ENCODE data around the gene BDNF. TPM values are rescaled to one million over a fixed set of nuclear protein-coding genes. Genes with fewer than 3 reads are reported as not detected.

The BDNF gene
- total RNA-seq, 2 experiments from 2014 or later = not detected

DNA sequence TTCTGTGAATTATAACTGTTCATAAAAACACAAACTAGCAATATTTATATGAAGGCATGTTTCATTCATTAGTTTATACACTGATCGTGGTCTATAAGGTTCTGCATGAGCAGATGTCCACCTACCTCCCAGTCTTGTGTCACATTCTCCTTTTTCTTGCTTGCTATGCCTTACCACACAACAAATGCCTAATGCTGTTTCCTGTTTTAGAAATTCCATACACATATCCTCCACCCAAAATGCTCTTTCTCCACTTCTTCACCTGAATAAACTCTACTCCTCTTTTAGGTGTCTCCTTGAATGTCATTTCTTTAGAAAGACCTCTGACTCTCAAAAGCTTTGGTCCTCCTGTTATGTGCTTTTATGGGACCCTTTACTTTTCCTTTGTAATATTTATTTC, 88.9 kb downstream of the BDNF start:
- TF ChIP-seq, protein P1, sequence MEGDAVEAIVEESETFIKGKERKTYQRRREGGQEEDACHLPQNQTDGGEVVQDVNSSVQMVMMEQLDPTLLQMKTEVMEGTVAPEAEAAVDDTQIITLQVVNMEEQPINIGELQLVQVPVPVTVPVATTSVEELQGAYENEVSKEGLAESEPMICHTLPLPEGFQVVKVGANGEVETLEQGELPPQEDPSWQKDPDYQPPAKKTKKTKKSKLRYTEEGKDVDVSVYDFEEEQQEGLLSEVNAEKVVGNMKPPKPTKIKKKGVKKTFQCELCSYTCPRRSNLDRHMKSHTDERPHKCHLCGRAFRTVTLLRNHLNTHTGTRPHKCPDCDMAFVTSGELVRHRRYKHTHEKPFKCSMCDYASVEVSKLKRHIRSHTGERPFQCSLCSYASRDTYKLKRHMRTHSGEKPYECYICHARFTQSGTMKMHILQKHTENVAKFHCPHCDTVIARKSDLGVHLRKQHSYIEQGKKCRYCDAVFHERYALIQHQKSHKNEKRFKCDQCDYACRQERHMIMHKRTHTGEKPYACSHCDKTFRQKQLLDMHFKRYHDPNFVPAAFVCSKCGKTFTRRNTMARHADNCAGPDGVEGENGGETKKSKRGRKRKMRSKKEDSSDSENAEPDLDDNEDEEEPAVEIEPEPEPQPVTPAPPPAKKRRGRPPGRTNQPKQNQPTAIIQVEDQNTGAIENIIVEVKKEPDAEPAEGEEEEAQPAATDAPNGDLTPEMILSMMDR (conservative IDR thresholded peaks at IDR 0.05; ENCODE audit: low read length) = no peak
- TF ChIP-seq EZH2phosphoT487 (IDR thresholded peaks at IDR 0.05; ENCODE audit: borderline replicate concordance, low read depth, low read length) = no peak
- no peaks in the 10 kb centered on the region for H4K20me1 ChIP-seq (ENCODE audit: insufficient read depth, low read length)
- no peak overlapping the region for H2AFZ ChIP-seq (ENCODE audit: low read length)
- BruUV-seq (replicated peaks) = no TSS peak
- H3K9me2 ChIP-seq (ENCODE audit: insufficient read depth, low read length) = no peaks in the 10 kb centered on the region
- no peak overlapping the region for H3K4me2 ChIP-seq (ENCODE audit: low read length)
- CTCF ChIA-PET (ENCODE audit: unreplicated experiment) = no interaction called here
- POLR2A ChIA-PET = interaction anchor here (1.0 kb wide), 1 partner anchor 32 kb away, joined by 4 read pairs; no protein-coding TSS in a partner anchor
- no peaks in the 10 kb centered on the region for H3K9me3 ChIP-seq (ENCODE audit: low read length)
- H3K79me2 ChIP-seq (ENCODE audit: insufficient read depth, low read depth, low read length) = no peaks in the 10 kb centered on the region
- intact Hi-C loops (cut with micrococcal nuclease; ENCODE audit: unreplicated experiment) = no loop called here
- no peaks in the 10 kb centered on the region for H3K36me3 ChIP-seq (ENCODE audit: insufficient read depth, low read length)
- H3K4me3 ChIP-seq (ENCODE audit: low read depth, low read length, poor library complexity, severe bottlenecking) = no peak overlapping the region
- no peaks in the 10 kb centered on the region for H3K4me1 ChIP-seq (ENCODE audit: insufficient read depth, low read length, poor library complexity, severe bottlenecking)
- DNase-seq (ENCODE audit: low spot score) = no peak
- no peak overlapping the region for H3K27ac ChIP-seq (ENCODE audit: low read depth, low read length, poor library complexity, severe bottlenecking)

DNA sequence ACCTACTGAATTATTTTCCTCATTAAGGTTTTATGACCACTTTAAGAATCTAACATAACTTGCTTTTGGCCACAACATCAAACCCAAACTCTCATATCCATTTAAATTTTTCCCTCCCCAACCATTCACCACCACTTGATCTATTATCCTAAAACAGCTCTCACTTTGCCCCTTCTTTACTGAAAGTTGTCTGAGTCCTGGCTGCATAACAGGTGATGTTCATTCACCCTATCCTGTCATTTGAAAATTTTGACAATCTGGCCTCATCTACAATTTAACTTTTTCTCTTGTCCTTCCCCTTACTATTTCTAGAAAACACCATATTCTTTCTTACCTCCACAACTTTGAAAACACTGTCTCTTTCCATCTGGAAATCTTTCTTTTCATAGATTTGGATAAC, 89.3 kb downstream of the BDNF start:
- H3K4me1 ChIP-seq (ENCODE audit: insufficient read depth, low read length, poor library complexity, severe bottlenecking) = peaks cover 1% of the 10 kb centered on the region
- H3K79me2 ChIP-seq (ENCODE audit: insufficient read depth, low read depth, low read length) = no peaks in the 10 kb centered on the region
- no peak for DNase-seq (ENCODE audit: low spot score)
- H3K27ac ChIP-seq (ENCODE audit: low read depth, low read length, poor library complexity, severe bottlenecking) = no peak overlapping the region
- H4K20me1 ChIP-seq (ENCODE audit: insufficient read depth, low read length) = no peaks in the 10 kb centered on the region
- no peak overlapping the region for H3K4me2 ChIP-seq (ENCODE audit: low read length)
- BruUV-seq (replicated peaks) = no TSS peak
- no peaks in the 10 kb centered on the region for H3K36me3 ChIP-seq (ENCODE audit: insufficient read depth, low read length)
- CTCF ChIA-PET (ENCODE audit: unreplicated experiment) = no interaction called here
- H3K9me3 ChIP-seq (ENCODE audit: low read length) = no peaks in the 10 kb centered on the region
- POLR2A ChIA-PET = interaction anchor here (1.4 kb wide), 1 partner anchor 10 kb away, joined by 3 read pairs; no protein-coding TSS in a partner anchor
- TF ChIP-seq EZH2phosphoT487 (IDR thresholded peaks at IDR 0.05; ENCODE audit: borderline replicate concordance, low read depth, low read length) = no peak
- TF ChIP-seq, protein P1 (conservative IDR thresholded peaks at IDR 0.05; ENCODE audit: low read length) = no peak
- intact Hi-C loops (cut with micrococcal nuclease; ENCODE audit: unreplicated experiment) = no loop called here
- no peaks in the 10 kb centered on the region for H3K9me2 ChIP-seq (ENCODE audit: insufficient read depth, low read length)
- no peak overlapping the region for H3K4me3 ChIP-seq (ENCODE audit: low read depth, low read length, poor library complexity, severe bottlenecking)
- no peak overlapping the region for H2AFZ ChIP-seq (ENCODE audit: low read length)

DNA sequence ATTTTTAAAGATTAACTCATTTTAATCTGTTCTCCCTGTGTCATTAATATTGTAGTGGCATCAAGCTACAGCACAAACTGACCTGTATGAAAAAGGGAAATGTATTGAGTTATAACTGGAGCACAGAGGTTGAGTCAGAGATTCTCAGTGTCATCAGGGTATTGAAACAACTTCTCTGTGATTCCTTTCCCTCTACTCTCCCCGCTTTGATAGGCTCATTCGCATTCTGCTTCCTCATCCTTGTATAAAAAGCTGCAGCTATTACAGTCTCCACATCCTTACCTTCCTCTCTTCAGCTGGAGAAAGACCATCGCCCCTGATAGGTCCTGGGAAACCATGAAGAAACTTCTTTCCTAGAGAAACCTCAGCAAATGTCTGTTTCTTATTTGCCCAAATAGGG, 90.0 kb downstream of the BDNF start:
- TF ChIP-seq, protein P1 (conservative IDR thresholded peaks at IDR 0.05; ENCODE audit: low read length) = no peak
- TF ChIP-seq EZH2phosphoT487 (IDR thresholded peaks at IDR 0.05; ENCODE audit: borderline replicate concordance, low read depth, low read length) = no peak
- ChIA-PET POLR2A (interaction anchor here (1.4 kb wide), 1 partner anchor 10 kb away, joined by 3 read pairs; no protein-coding TSS in a partner anchor), CTCF (ENCODE audit: unreplicated experiment) (no interaction called here)
- Histone ChIP-seq H3K27ac (ENCODE audit: low read depth, low read length, poor library complexity, severe bottlenecking) (no peak overlapping the region), H2AFZ (ENCODE audit: low read length) (no peak overlapping the region), H4K20me1 (ENCODE audit: insufficient read depth, low read length) (no peaks in the 10 kb centered on the region), H3K79me2 (ENCODE audit: insufficient read depth, low read depth, low read length) (no peaks in the 10 kb centered on the region), H3K4me3 (ENCODE audit: low read depth, low read length, poor library complexity, severe bottlenecking) (no peak overlapping the region), H3K4me1 (ENCODE audit: insufficient read depth, low read length, poor library complexity, severe bottlenecking) (peaks cover 7% of the 10 kb centered on the region), H3K4me2 (ENCODE audit: low read length) (no peak overlapping the region), H3K36me3 (ENCODE audit: insufficient read depth, low read length) (no peaks in the 10 kb centered on the region), H3K9me2 (ENCODE audit: insufficient read depth, low read length) (no peaks in the 10 kb centered on the region), H3K9me3 (ENCODE audit: low read length) (no peaks in the 10 kb centered on the region)
- no TSS peak for BruUV-seq (replicated peaks)
- intact Hi-C loops (cut with micrococcal nuclease; ENCODE audit: unreplicated experiment) = no loop called here
- DNase-seq (ENCODE audit: low spot score) = no peak

Measured in OCI-LY7 (cell line).